Colonic mucosa (tissue), 4 donors: ENCODE results near the gene RNF213. TPM values are rescaled to one million over a fixed set of nuclear protein-coding genes. Genes with fewer than 3 reads are reported as not detected.

Experiments used
- DNase-seq: peaks from one replicate; pipeline ENCODE4 v3.0.0-alpha.2; 2020
- H3K27ac ChIP-seq: fragments of 200-600 bp; one replicate; pipeline ENCODE4 v1.8.0; 2021
- H3K27me3 ChIP-seq: fragments of 200-600 bp; one replicate; pipeline ENCODE4 v1.8.0; 2021
- H3K36me3 ChIP-seq: fragments of 200-600 bp; one replicate; pipeline ENCODE4 v1.8.0; 2021
- H3K4me1 ChIP-seq: fragments of 200-600 bp; one replicate; pipeline ENCODE4 v1.8.0; 2021; ENCODE audit warnings: mild to moderate bottlenecking
- H3K4me3 ChIP-seq: fragments of 200-600 bp; one replicate; pipeline ENCODE4 v1.8.0; 2021
- H3K9ac ChIP-seq, 2 donors: one replicate each; pipeline ENCODE4 v1.7.0; 2013; ENCODE audit warnings: control low read depth in 2 of 2, low read depth in 2 of 2, low read length in 2 of 2
- H3K9me3 ChIP-seq: fragments of 200-600 bp; one replicate; pipeline ENCODE4 v1.8.0; 2021
- CTCF ChIP-seq: fragments of 200-600 bp; IDR thresholded peaks from one replicate; pipeline ENCODE4 v1.8.0; 2022; ENCODE audit warnings: antibody characterized with exemption, mild to moderate bottlenecking
- intact Hi-C: fragments of 100-400 bp; cut with DNase I; formaldehyde crosslinking; loops from one replicate; pipeline ENCODE4 v1.14.1; 2022
- total RNA-seq, 2 donors: library from RNA; stranded (reverse); fragmentation: NEBNext Ultra II Directional in 1 of 2; extraction: Animal tissue kit (Norgen Biotek cat#: 25700) in 1 of 2; gene quantifications; one replicate each; pipeline ENCODE4 v1.2.1, GENCODE V29; 2021
- donor health status: healthy.
- donor health status: DM: no; HTN: no; CAD: no.
- donor health status: DM: no; HTN: no; CAD: no.

The RNF213 gene
- total RNA-seq, 2 donors from 2014 or later: 80.8 to 101 TPM

- Histone ChIP-seq H3K36me3 (peaks cover 46% of the 10 kb centered on the region), H3K4me3 (no peak overlapping the region), H3K9me3 (no peaks in the 10 kb centered on the region), H3K9ac (no peak overlapping the region), H3K27me3 (no peaks in the 10 kb centered on the region), H3K4me1 (no peaks in the 10 kb centered on the region), H3K27ac (no peak overlapping the region)
- intact Hi-C loops: no loop called here
- TF ChIP-seq CTCF: no peak
- no peak for DNase-seq
Measured at GRCh38 chr17:80292521-80292971, 31.9 kb downstream of the RNF213 start.

GRCh38 chr17:80294210-80294609, 33.6 kb downstream of the RNF213 start:
- H3K4me1 ChIP-seq: no peaks in the 10 kb centered on the region
- H3K9ac ChIP-seq: no peak overlapping the region
- no peak for TF ChIP-seq CTCF
- H3K9me3 ChIP-seq: no peaks in the 10 kb centered on the region
- no peak overlapping the region for H3K27ac ChIP-seq
- intact Hi-C loops: no loop called here
- H3K27me3 ChIP-seq: no peaks in the 10 kb centered on the region
- peak; percentile 34 for DNase-seq
- no peak overlapping the region for H3K4me3 ChIP-seq
- peaks cover 40% of the 10 kb centered on the region for H3K36me3 ChIP-seq

- no peak overlapping the region for H3K9ac ChIP-seq
- intact Hi-C loops: no loop called here
- DNase-seq: no peak
- no peaks in the 10 kb centered on the region for H3K27me3 ChIP-seq
- H3K4me3 ChIP-seq: no peak overlapping the region
- no peaks in the 10 kb centered on the region for H3K9me3 ChIP-seq
- TF ChIP-seq CTCF: no peak
- no peak overlapping the region for H3K27ac ChIP-seq
- no peaks in the 10 kb centered on the region for H3K4me1 ChIP-seq
- peaks cover 38% of the 10 kb centered on the region for H3K36me3 ChIP-seq
Measured at GRCh38 chr17:80294653-80295052, 34.0 kb downstream of the RNF213 start.

GRCh38 chr17:80295146-80295545, 34.5 kb downstream of the RNF213 start:
- Histone ChIP-seq H3K9me3 (no peaks in the 10 kb centered on the region), H3K4me1 (no peaks in the 10 kb centered on the region), H3K36me3 (peaks cover 33% of the 10 kb centered on the region), H3K4me3 (no peak overlapping the region), H3K9ac (no peak overlapping the region), H3K27ac (no peak overlapping the region), H3K27me3 (no peaks in the 10 kb centered on the region)
- no peak for TF ChIP-seq CTCF
- intact Hi-C loops: no loop called here
- DNase-seq: no peak

GRCh38 chr17:80295559-80295958, 34.9 kb downstream of the RNF213 start:
- no peak for DNase-seq
- Histone ChIP-seq H3K4me1 (no peaks in the 10 kb centered on the region), H3K9ac (no peak overlapping the region)

More at GRCh38 chr17:80295559-80295958, 34.9 kb downstream of the RNF213 start:
- intact Hi-C loops: no loop called here
- H3K9me3 ChIP-seq: no peaks in the 10 kb centered on the region
- H3K27ac ChIP-seq: no peak overlapping the region
- H3K36me3 ChIP-seq: peaks cover 33% of the 10 kb centered on the region
- no peak for TF ChIP-seq CTCF
- no peaks in the 10 kb centered on the region for H3K27me3 ChIP-seq
- H3K4me3 ChIP-seq: no peak overlapping the region
